ENCODE results near the gene BNIP3.

DNA sequence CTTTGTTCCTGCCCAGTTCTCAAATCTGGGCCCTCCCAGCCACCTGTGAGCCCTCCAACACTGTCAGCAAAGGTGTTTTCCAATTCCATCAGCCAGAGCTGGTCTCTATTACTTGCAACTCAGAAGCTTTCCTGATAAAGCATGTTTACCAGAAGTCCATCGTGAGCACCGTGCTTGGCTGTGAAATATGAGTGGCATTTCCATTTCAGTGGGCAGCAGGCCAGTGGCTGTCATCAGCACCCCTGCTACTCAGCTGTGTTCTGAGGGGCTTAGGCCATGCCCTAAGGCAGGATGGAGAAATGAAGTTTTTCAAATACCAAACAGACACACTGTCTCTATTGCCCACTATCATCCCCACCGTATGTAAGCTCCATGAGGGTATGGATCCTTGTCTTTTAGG is 12.7 kb upstream of the BNIP3 start:
- TF ChIP-seq CTCF (IDR thresholded peaks at IDR 0.05; ENCODE audit: low read depth, low read length, poor library complexity, severe bottlenecking) (no peak), EZH2phosphoT487 (IDR thresholded peaks at IDR 0.05; ENCODE audit: borderline replicate concordance, low read length) (no peak)

Data from DOHH2 (cell line).